Upper lobe of right lung (tissue), 1 donor: ENCODE data around the gene THSD4. TPM values are rescaled to one million over a fixed set of nuclear protein-coding genes. Genes with fewer than 3 reads are reported as not detected.
"Not testable (repeated sequence)": the region's sequence is repeated elsewhere in the genome, so short reads cannot be mapped to it uniquely, and the experiment has no call there.

Experiments
- ATAC-seq: fragments of 200-7000 bp; cut with Tn5 transposase; one replicate; pipeline ENCODE4 v1.9.1; 2020; ENCODE audit warnings: mild to moderate bottlenecking, moderate library complexity
- DNase-seq: peaks from one replicate; pipeline ENCODE4 v3.0.0-alpha.2; 2020
- H3K27ac ChIP-seq: fragments of 200-600 bp; one replicate; pipeline ENCODE4 v1.8.0; 2022
- H3K27me3 ChIP-seq: fragments of 200-600 bp; one replicate; pipeline ENCODE4 v1.8.0; 2022; ENCODE audit warnings: mild to moderate bottlenecking
- H3K36me3 ChIP-seq: fragments of 200-600 bp; one replicate; pipeline ENCODE4 v1.8.0; 2022
- H3K4me1 ChIP-seq: fragments of 200-600 bp; one replicate; pipeline ENCODE4 v1.8.0; 2022
- H3K4me3 ChIP-seq: fragments of 200-600 bp; one replicate; pipeline ENCODE4 v1.8.0; 2022; ENCODE audit warnings: mild to moderate bottlenecking
- H3K9me3 ChIP-seq: fragments of 200-600 bp; one replicate; pipeline ENCODE4 v1.8.0; 2022
- intact Hi-C: fragments of 100-400 bp; cut with DNase I; formaldehyde crosslinking; loops from one replicate; pipeline ENCODE4 v1.11.0; 2022
- total RNA-seq: library from RNA; stranded (reverse); fragmentation: NEBNext Ultra II Directional; extraction: Animal tissue kit (Norgen Biotek cat#: 25700); gene quantifications from one replicate; pipeline ENCODE4 v1.2.1, GENCODE V29; 2021
- TF ChIP-seq, protein P1 (sequence below): fragments of 200-600 bp; IDR thresholded peaks from one replicate; pipeline ENCODE4 v1.8.0; 2022; ENCODE audit warnings: antibody characterized with exemption
- donor health status: DM: no; HTN: yes; CAD: no; lungs with severe emphysema.

Gene THSD4
- total RNA-seq, 1 donor from 2014 or later = 25.6 TPM

DNA sequence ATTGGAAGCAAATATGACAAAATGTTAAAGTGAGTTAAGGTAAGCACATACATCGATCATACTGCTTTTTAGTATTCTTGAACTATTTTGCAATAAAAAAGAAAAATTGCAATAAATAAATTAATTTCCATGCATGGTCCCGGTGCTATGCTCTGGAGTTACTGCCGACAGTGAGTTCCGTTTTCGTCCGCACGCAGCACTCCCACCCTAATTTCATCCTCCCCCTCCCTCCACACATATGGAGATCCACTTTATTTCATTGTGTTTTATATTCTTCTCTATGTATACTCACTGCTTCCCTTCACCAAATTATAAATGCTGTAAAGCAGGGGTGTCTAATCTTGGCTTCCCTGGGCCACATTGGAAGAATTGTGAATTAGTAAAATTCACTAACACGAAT lies 247.3 kb downstream of the THSD4 start:
- Histone ChIP-seq H3K4me3 (no peak overlapping the region), H3K9me3 (no peaks in the 10 kb centered on the region), H3K27ac (no peak overlapping the region), H3K36me3 (no peaks in the 10 kb centered on the region), H3K27me3 (no peaks in the 10 kb centered on the region), H3K4me1 (peaks cover 2% of the 10 kb centered on the region)
- TF ChIP-seq, protein P1, sequence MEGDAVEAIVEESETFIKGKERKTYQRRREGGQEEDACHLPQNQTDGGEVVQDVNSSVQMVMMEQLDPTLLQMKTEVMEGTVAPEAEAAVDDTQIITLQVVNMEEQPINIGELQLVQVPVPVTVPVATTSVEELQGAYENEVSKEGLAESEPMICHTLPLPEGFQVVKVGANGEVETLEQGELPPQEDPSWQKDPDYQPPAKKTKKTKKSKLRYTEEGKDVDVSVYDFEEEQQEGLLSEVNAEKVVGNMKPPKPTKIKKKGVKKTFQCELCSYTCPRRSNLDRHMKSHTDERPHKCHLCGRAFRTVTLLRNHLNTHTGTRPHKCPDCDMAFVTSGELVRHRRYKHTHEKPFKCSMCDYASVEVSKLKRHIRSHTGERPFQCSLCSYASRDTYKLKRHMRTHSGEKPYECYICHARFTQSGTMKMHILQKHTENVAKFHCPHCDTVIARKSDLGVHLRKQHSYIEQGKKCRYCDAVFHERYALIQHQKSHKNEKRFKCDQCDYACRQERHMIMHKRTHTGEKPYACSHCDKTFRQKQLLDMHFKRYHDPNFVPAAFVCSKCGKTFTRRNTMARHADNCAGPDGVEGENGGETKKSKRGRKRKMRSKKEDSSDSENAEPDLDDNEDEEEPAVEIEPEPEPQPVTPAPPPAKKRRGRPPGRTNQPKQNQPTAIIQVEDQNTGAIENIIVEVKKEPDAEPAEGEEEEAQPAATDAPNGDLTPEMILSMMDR = no peak
- no peak for DNase-seq
- no peak for ATAC-seq
- intact Hi-C loops = no loop called here

DNA sequence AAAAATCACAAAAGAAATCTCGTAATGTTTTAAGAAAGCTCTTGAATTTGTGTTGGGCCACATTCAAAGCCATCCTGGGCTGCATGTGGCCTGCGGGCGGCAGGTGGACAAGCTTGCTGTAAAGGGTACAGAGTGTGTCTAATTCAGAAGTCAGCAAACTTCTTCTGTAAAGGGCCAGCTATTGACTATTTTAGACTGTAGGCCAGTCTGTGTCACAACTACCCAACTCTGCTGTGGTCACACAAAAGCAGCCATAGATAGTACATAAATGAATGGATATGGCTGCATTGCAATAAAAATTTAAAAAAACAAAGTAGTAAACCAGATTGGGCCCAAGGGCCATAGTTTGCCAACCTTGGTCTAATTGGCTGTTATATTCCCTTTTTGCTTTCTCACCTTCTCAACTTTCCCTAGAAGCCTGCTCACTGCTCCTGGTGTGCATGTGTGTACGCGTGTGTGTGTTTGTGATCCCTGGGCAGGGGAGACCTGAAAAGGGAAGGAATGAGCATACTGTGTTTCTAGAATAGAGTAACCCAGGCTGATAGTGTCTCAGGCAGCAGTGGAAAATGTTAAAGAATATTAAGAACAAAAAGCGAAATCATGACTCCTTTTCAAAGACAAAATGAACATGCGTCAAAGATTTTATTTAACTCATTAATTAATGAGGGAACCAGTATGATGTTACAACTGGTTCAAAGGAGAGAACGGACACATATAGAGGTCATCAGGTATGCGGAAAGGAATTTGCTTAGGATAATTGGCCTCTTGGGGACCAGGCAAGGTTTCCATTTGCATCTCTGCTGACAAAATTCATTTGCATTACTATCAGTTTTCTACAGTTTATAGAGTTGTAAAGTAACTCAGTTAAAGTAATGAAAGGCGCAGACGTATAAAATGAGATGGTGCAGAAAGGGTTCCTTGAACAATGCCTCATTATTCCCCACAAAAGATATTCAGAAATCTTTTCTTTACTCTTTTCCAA lies 248.0 kb downstream of the THSD4 start:
- Histone ChIP-seq H3K9me3 (no peaks in the 10 kb centered on the region), H3K4me3 (no peak overlapping the region), H3K27me3 (no peaks in the 10 kb centered on the region), H3K4me1 (no peaks in the 10 kb centered on the region), H3K36me3 (no peaks in the 10 kb centered on the region), H3K27ac (no peak overlapping the region)
- TF ChIP-seq, protein P1 = no peak
- intact Hi-C loops = no loop called here
- no peak for DNase-seq
- ATAC-seq = no peak

DNA sequence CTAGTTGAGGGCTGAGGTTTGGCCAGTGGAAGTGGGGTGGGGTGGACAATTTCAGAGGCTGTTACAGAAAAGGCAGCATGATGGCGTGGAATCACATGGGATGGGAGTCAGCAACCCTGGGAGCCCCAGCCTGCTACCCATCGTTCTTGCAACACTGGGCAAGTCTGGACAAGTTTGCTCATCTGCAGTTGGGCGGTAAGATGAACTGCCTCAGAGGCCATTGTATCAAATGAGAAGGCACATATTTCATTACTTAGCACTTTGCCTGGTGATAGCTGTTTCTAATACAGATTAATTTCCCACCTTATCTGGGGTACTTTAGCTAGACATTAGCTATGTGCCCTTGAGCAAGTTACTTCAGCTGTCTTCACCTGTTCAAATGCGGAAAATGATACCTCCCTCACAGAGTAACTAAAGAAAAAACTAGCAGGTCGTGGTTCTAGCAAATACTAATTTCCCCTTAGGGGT lies 248.9 kb downstream of the THSD4 start:
- H3K27me3 ChIP-seq = no peaks in the 10 kb centered on the region
- ATAC-seq (no peak), DNase-seq (no peak)
- no peak overlapping the region for H3K4me3 ChIP-seq
- no peaks in the 10 kb centered on the region for H3K4me1 ChIP-seq
- intact Hi-C loops = no loop called here
- no peak overlapping the region for H3K27ac ChIP-seq
- no peaks in the 10 kb centered on the region for H3K9me3 ChIP-seq
- H3K36me3 ChIP-seq = no peaks in the 10 kb centered on the region
- TF ChIP-seq, protein P1 = no peak

DNA sequence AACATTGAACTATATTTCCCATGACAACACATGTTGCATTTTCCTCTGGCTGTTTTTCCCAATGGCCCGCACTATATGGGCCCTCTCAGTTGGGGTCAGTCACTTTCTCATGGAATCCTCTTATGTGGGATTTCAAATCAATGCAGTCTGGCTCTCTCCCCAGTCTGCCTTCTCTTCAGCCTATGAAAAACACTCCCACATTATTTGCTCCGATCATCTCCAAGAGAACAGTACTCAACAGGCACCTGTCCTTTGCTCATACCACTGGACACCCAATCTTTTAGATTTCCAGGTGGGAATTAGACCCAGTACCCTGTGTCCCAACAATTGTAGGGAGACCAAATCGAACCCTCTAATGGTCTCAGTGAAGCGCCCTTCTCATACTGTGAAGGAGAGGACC lies 251.3 kb downstream of the THSD4 start:
- DNase-seq = no peak
- H3K27ac ChIP-seq = no peak overlapping the region
- intact Hi-C loops = no loop called here
- H3K27me3 ChIP-seq = no peaks in the 10 kb centered on the region
- H3K4me1 ChIP-seq = no peaks in the 10 kb centered on the region
- ATAC-seq = no peak
- H3K36me3 ChIP-seq = no peaks in the 10 kb centered on the region
- TF ChIP-seq, protein P1 = no peak
- no peak overlapping the region for H3K4me3 ChIP-seq
- H3K9me3 ChIP-seq = no peaks in the 10 kb centered on the region

DNA sequence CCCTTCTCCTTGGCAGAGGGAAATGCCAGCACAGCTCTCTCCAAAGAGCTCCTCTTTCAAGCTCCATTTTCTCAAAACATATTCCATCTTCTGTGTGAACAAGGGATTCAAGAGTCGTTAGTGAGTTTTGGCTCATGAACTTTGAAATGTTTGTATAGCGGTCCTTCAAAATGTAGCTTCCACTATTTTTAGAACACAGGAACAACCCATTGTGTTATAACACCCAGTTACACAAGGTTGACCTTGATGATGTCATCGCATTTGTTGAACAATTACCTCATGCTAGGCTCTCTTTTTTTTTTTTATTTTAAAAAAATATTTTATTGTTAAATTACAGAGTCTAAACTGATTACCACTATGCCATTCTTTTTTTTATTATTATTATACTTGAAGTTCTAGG lies 251.7 kb downstream of the THSD4 start:
- no peaks in the 10 kb centered on the region for H3K9me3 ChIP-seq
- DNase-seq = no peak
- no peak overlapping the region for H3K4me3 ChIP-seq
- H3K4me1 ChIP-seq = no peaks in the 10 kb centered on the region
- no peaks in the 10 kb centered on the region for H3K36me3 ChIP-seq
- ATAC-seq = peak; percentile 59
- H3K27me3 ChIP-seq = no peaks in the 10 kb centered on the region
- intact Hi-C loops = no loop called here
- TF ChIP-seq, protein P1 = no peak
- H3K27ac ChIP-seq = no peak overlapping the region

DNA sequence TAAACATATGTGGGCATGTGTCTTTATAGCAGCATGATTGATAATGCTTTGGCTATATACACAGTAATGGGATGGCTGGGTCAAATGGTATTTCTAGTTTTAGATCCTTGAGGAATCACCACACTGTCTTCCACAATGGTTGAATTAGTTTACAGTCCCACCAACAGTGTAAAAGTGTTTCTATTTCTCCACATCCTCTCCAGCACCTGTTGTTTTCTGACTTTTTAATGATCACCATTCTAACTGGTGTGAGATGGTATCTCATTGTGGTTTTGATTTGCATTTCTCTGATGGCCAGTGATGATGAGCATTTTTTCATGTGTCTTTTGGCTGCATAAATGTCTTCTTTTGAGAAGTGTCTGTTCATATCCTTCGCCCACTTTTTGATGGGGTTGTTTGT lies 252.5 kb downstream of the THSD4 start:
- DNase-seq, H3K27me3 ChIP-seq, H3K4me3 ChIP-seq, intact Hi-C loops, H3K4me1 ChIP-seq, ATAC-seq, H3K27ac ChIP-seq, H3K36me3 ChIP-seq, H3K9me3 ChIP-seq: not testable (repeated sequence)

DNA sequence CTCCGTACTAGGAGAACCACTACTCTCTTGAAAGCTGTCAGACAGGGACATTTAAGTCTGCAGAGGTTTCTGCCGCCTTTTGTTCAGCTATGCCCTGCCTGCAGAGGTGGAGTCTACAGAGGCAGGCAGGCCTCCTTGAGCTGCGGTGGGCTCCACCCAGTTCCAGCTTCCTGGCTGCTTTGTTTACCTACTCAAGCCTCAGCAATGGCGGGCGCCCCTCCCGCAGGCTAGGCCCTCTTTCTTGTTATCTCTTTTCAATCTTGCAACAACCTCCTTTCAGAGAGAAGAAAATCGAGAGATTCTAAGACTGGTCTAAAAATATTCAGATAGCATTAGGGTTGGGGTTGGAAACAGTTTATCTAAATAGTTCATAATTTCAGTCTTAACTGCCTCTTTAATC lies 257.5 kb downstream of the THSD4 start:
- H3K4me3 ChIP-seq, DNase-seq, intact Hi-C loops, H3K36me3 ChIP-seq, H3K27me3 ChIP-seq, H3K9me3 ChIP-seq, ATAC-seq: not testable (repeated sequence)
- Histone ChIP-seq H3K27ac (peak overlapping the region; percentile 42), H3K4me1 (peaks cover 16% of the 10 kb centered on the region)
